ENCODE results near the gene PRKCZ.

DNA sequence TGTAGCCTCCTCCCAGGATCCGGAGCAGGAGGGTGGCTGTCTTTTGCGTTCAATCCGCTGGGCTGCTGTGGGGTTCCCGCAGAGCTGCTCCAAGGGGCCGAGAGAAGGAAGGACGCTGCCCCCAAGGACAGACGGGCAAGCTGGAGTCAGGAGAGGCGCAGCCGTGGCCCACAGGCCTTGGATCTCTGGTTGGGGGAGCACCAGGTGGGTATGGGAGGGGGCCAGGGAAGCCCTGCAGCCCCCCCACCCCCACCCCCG is 162.0 kb downstream of the PRKCZ start:
- no peak for TF ChIP-seq CTCF (IDR thresholded peaks at IDR 0.05; ENCODE audit: insufficient read depth, low read length)
- no peak for TF ChIP-seq SPI1 (IDR thresholded peaks at IDR 0.05; ENCODE audit: borderline replicate concordance, low read depth)
- no peak for TF ChIP-seq POLR2AphosphoS5 (IDR thresholded peaks at IDR 0.05; ENCODE audit: low read depth)
- TF ChIP-seq, protein P1, sequence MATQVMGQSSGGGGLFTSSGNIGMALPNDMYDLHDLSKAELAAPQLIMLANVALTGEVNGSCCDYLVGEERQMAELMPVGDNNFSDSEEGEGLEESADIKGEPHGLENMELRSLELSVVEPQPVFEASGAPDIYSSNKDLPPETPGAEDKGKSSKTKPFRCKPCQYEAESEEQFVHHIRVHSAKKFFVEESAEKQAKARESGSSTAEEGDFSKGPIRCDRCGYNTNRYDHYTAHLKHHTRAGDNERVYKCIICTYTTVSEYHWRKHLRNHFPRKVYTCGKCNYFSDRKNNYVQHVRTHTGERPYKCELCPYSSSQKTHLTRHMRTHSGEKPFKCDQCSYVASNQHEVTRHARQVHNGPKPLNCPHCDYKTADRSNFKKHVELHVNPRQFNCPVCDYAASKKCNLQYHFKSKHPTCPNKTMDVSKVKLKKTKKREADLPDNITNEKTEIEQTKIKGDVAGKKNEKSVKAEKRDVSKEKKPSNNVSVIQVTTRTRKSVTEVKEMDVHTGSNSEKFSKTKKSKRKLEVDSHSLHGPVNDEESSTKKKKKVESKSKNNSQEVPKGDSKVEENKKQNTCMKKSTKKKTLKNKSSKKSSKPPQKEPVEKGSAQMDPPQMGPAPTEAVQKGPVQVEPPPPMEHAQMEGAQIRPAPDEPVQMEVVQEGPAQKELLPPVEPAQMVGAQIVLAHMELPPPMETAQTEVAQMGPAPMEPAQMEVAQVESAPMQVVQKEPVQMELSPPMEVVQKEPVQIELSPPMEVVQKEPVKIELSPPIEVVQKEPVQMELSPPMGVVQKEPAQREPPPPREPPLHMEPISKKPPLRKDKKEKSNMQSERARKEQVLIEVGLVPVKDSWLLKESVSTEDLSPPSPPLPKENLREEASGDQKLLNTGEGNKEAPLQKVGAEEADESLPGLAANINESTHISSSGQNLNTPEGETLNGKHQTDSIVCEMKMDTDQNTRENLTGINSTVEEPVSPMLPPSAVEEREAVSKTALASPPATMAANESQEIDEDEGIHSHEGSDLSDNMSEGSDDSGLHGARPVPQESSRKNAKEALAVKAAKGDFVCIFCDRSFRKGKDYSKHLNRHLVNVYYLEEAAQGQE (IDR thresholded peaks at IDR 0.05; ENCODE audit: insufficient replicate concordance, low read depth): no peak

Data from HL-60 (cell line).